Kidney (tissue), 22 donors: ENCODE measurements around the gene MIPEP. TPM values are rescaled to one million over a fixed set of nuclear protein-coding genes. Genes with fewer than 3 reads are reported as not detected.

Source experiments
- DNase-seq, 5 donors: peaks; one replicate each; pipeline ENCODE4 v3.0.0-alpha.2; 2013 to 2020
- FAIRE-seq: peaks from 2 replicates; lab custom pipeline; 2012; peaks lifted over from hg19 to GRCh38; lab: Jason Lieb, UNC
- H3K27ac ChIP-seq, 2 donors: one replicate each; pipeline ENCODE4 v1.7.0; 2013; ENCODE audit warnings: low read depth in 2 of 2, low read length in 2 of 2, inconsistent platforms in 1 of 2
- H3K27me3 ChIP-seq: one replicate; pipeline ENCODE4 v1.7.1; 2013; ENCODE audit warnings: low read length, inconsistent platforms; ENCODE audit not compliant: control insufficient read depth, insufficient read depth
- H3K36me3 ChIP-seq, 3 donors: one replicate each; pipeline versions ENCODE4 v1.7.0 to v1.7.1; 2013; ENCODE audit warnings: low read length in 3 of 3, control low read depth in 1 of 3, inconsistent platforms in 1 of 3; ENCODE audit not compliant: insufficient read depth in 3 of 3, control insufficient read depth in 2 of 3
- H3K4me1 ChIP-seq, 3 donors: one replicate each; pipeline versions ENCODE4 v1.7.0 to v1.7.1; 2013; ENCODE audit warnings: low read length in 3 of 3, inconsistent platforms in 1 of 3, low read depth in 1 of 3; ENCODE audit not compliant: control insufficient read depth in 2 of 3, insufficient read depth in 2 of 3
- H3K4me3 ChIP-seq, 3 donors: one replicate each; pipeline versions ENCODE4 v1.7.0 to v1.8.1; 2013; ENCODE audit warnings: low read length in 3 of 3, control low read depth in 1 of 3, inconsistent platforms in 1 of 3
- H3K9ac ChIP-seq, 3 donors: one replicate each; pipeline versions ENCODE4 v1.7.0 to v1.7.1; 2013; ENCODE audit warnings: low read length in 3 of 3, control low read depth in 1 of 3, inconsistent platforms in 1 of 3
- H3K9me3 ChIP-seq, 3 donors: one replicate each; pipeline versions ENCODE4 v1.7.0 to v1.7.1; 2013; ENCODE audit warnings: low read length in 3 of 3, control low read depth in 1 of 3, inconsistent platforms in 1 of 3; ENCODE audit not compliant: control insufficient read depth in 2 of 3, insufficient read depth in 1 of 3
- intact Hi-C: fragments of 100-400 bp; cut with DNase I; formaldehyde crosslinking; loops from one replicate; pipeline ENCODE4 v1.11.1; 2022
- long read RNA-seq, 10 donors: library from polyadenylated mRNA in 1 of 10; unstranded in 1 of 10; transcript quantifications; one replicate each; pipeline ENCODE4 v2.0.0 and lab custom pipeline, GENCODE V29; 2021 to 2026
- polyA plus RNA-seq: library from polyadenylated mRNA; stranded (reverse); fragments of 350-450 nt; fragmentation: Illumina TruSeq; extraction: RNeasy Lipid Tissue Mini Kit (QIAGEN cat#74804); gene quantifications from one replicate; pipeline ENCODE4 v1.2.3, GENCODE V29; 2014; ENCODE audit warnings: low read depth, low replicate concordance; ENCODE audit not compliant: insufficient read depth
- total RNA-seq: library from RNA; stranded (reverse); fragmentation: NEBNext Ultra II Directional; extraction: Animal tissue kit (Norgen Biotek cat#: 25700); gene quantifications from one replicate; pipeline ENCODE4 v1.2.1, GENCODE V29; 2021
- TF ChIP-seq, protein P1 (sequence below): IDR thresholded peaks from 3 replicates; pipeline ENCODE4 v1.5.1; 2012; ENCODE audit warnings: mild to moderate bottlenecking, moderate library complexity, borderline replicate concordance; ENCODE audit not compliant: insufficient read depth; ENCODE audit errors: extremely low read depth
- donor health status: control.
- donor health status: control.
- donor health status: control.
- donor health status: control.
- donor health status: control.
- donor health status: DM: yes; HTN: yes; CAD: no.
- donor health status: Normal renal cell carcinoma (clear cell type).

Gene MIPEP
- total RNA-seq (29.1 TPM), polyA plus RNA-seq (46.8 TPM)
- long read RNA-seq, donor 1, transcript MIPEP-203 (2 exons, 543 nt): major isoform, 5 of 17 reads
- long read RNA-seq, donor 1, partial matches to known transcripts: 9 of 17 reads
- long read RNA-seq, donor 1, other reads (novel, unspliced or antisense): 0 of 17 reads
- long read RNA-seq, donor 2, transcript MIPEP-203 (2 exons, 543 nt): major isoform, 7 of 22 reads
- long read RNA-seq, donor 2, transcript MIPEP-201 (19 exons, 2,400 nt): major isoform, 7 of 22 reads
- long read RNA-seq, donor 2, partial matches to known transcripts: 8 of 22 reads
- long read RNA-seq, donor 2, other reads (novel, unspliced or antisense): 0 of 22 reads
- long read RNA-seq, donor 3, transcript MIPEP-201 (19 exons, 2,400 nt): major isoform, 5 of 21 reads
- long read RNA-seq, donor 3, partial matches to known transcripts: 14 of 21 reads
- long read RNA-seq, donor 3, other reads (novel, unspliced or antisense): 0 of 21 reads
- long read RNA-seq, donor 4, partial matches to known transcripts: 13 of 16 reads
- long read RNA-seq, donor 4, other reads (novel, unspliced or antisense): 0 of 16 reads
- long read RNA-seq, donor 5, partial matches to known transcripts: 0 of 2 reads
- long read RNA-seq, donor 5, other reads (novel, unspliced or antisense): 0 of 2 reads
- long read RNA-seq, donor 6, transcript MIPEP-203 (2 exons, 543 nt): major isoform, 11 of 18 reads
- long read RNA-seq, donor 6, partial matches to known transcripts: 5 of 18 reads
- long read RNA-seq, donor 6, other reads (novel, unspliced or antisense): 0 of 18 reads
- long read RNA-seq, donor 7, transcript MIPEP-201 (19 exons, 2,400 nt): major isoform, 32 of 38 reads
- long read RNA-seq, donor 7, partial matches to known transcripts: 2 of 38 reads
- long read RNA-seq, donor 7, other reads (novel, unspliced or antisense): 3 of 38 reads
- long read RNA-seq, donor 8, partial matches to known transcripts: 5 of 9 reads
- long read RNA-seq, donor 8, other reads (novel, unspliced or antisense): 0 of 9 reads
- long read RNA-seq, donor 9, partial matches to known transcripts: 0 of 1 reads
- long read RNA-seq, donor 9, other reads (novel, unspliced or antisense): 0 of 1 reads
- long read RNA-seq, donor 10, transcript MIPEP-203 (2 exons, 543 nt): major isoform, 9 of 24 reads
- long read RNA-seq, donor 10, partial matches to known transcripts: 11 of 24 reads
- long read RNA-seq, donor 10, other reads (novel, unspliced or antisense): 0 of 24 reads

DNA sequence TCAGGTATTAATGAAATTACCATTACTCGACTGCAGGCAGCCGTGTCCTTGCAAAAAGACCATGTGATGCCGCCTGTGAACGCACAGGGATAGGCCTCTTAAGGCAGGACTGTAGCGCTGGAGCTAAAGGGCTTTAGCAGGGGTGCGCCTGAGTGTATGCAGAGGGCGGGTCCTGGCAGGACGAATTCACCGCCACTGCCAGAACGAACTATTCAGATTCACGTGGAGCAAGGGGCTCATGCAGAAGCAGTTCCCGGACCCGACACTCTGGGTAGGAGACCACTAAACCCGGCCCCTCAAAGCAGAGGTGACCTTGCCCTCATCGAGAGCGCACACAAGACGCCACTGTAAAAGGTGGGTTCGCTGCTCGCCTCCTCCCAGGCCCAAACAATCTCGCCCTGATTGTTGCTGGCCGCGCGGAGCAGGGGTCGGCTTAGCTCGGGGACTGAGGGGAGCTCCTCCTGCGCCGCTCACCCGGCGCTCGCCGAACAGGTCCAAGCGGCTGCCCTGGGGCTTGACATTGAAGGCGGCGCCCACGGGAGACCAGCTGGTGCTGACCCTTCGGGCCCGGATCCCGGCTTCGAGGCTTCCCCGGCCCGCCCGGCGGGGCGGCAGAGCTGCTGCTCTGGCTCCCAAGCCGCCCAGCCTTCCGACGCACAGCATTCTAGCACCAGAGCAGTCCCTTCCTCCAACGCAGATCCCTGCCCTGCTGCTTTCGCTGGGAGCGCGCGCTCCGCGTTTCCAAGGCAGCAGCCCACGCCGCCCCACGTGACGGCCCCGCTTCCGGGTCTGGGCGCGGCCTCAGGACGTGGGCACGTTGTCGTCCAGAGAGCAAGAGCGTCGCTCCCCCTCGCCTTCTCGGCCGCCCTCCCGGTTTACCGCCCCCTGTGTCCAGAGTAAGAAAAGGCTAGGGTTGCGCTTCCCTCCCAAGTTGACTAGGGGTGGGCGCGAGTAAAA lies at the start of gene MIPEP:
MIPEP (minus strand) TSS at position 743 of the 957 bp plus-strand sequence; CDS start at position 663, 80 bp downstream.
- no peak for FAIRE-seq

DNA sequence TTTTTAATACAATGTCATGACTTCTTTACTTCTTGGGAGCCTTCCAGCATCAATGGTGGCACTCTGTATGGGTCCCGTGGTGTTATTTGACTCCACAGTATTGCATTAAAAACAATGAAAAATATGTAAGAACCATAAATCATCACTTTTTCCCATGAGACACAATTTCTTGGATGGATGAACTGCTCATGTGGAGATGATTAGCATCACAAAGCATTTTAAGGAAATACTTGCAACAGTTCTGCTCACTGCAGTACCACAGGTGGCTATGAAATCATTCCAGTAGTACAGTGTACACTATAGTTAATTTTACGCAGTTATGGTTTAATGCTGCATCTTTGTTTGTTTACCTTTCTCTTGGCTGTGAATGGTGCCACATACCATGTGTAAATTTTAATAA lies 45.3 kb upstream of the MIPEP start:
- DNase-seq: no peak
- FAIRE-seq: no peak
- Histone ChIP-seq H3K27me3 (no peaks in the 10 kb centered on the region), H3K9me3 (no peaks in the 10 kb centered on the region), H3K4me3 (no peak overlapping the region), H3K36me3 (no peaks in the 10 kb centered on the region), H3K9ac (no peak overlapping the region), H3K27ac (no peak overlapping the region), H3K4me1 (no peaks in the 10 kb centered on the region)
- TF ChIP-seq, protein P1, sequence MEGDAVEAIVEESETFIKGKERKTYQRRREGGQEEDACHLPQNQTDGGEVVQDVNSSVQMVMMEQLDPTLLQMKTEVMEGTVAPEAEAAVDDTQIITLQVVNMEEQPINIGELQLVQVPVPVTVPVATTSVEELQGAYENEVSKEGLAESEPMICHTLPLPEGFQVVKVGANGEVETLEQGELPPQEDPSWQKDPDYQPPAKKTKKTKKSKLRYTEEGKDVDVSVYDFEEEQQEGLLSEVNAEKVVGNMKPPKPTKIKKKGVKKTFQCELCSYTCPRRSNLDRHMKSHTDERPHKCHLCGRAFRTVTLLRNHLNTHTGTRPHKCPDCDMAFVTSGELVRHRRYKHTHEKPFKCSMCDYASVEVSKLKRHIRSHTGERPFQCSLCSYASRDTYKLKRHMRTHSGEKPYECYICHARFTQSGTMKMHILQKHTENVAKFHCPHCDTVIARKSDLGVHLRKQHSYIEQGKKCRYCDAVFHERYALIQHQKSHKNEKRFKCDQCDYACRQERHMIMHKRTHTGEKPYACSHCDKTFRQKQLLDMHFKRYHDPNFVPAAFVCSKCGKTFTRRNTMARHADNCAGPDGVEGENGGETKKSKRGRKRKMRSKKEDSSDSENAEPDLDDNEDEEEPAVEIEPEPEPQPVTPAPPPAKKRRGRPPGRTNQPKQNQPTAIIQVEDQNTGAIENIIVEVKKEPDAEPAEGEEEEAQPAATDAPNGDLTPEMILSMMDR: no peak
- intact Hi-C loops: no loop called here

More for the DNA sequence above, at the start of gene MIPEP:
- Histone ChIP-seq H3K4me3 (peak within 1 kb of the TSS; percentile 80 to 95 (median 84)), H3K27ac (peak within 1 kb of the TSS; percentile 29 to 86), H3K4me1 (peaks cover 0 to 9% (median 2%) of the 10 kb centered on the region in 3 donors), H3K9me3 (no peaks in the 10 kb centered on the region), H3K27me3 (no peaks in the 10 kb centered on the region), H3K36me3 (peaks cover 0 to 6% (median 0%) of the 10 kb centered on the region in 3 donors), H3K9ac (peak within 1 kb of the TSS; percentile 4 to 94 (median 79))
- TF ChIP-seq, protein P1: peak; percentile 70
- DNase-seq: peak; percentile 96 to 99 (median 98)
- intact Hi-C loops: no loop called here

DNA sequence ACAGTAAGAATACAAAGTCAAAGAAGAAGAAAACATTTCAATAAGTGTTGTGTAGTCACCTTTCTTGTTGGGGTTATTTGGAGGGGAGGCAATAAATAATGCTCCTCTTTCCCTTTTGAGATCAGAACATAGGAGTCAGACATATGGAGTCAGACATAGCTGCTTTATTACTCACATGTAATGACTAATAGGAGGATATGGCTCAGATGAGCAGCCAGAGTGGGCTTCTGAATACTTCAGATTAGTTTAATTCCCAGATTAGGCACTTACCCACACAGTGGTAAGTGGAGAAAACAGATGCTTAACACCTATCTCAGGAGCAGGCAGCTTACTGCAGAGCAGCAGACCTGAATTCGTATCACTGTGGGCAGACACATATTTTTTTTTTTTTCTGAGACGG lies 39.8 kb upstream of the MIPEP start:
- Histone ChIP-seq H3K27me3 (no peaks in the 10 kb centered on the region), H3K4me1 (no peaks in the 10 kb centered on the region), H3K4me3 (no peak overlapping the region), H3K9ac (no peak overlapping the region), H3K27ac (no peak overlapping the region), H3K9me3 (no peaks in the 10 kb centered on the region), H3K36me3 (no peaks in the 10 kb centered on the region)
- TF ChIP-seq, protein P1: no peak
- intact Hi-C loops: loop anchor here (10.0 kb wide), 1 partner anchor 296 kb away; no protein-coding TSS in a partner anchor
- DNase-seq: no peak
- FAIRE-seq: no peak
